GM21825 (cell line): ENCODE measurements around the gene GSTM3.
"Not testable (repeated sequence)": the region's sequence is repeated elsewhere in the genome, so short reads cannot be mapped to it uniquely, and the experiment has no call there.

ENCODE experiments used
- ATAC-seq: cut with Tn5 transposase; IDR thresholded peaks from one replicate; pipeline ENCODE4 v1.9.1; 2021; ENCODE audit warnings: mild to moderate bottlenecking, moderate library complexity; ENCODE audit not compliant: unreplicated experiment

The GSTM3 gene

DNA sequence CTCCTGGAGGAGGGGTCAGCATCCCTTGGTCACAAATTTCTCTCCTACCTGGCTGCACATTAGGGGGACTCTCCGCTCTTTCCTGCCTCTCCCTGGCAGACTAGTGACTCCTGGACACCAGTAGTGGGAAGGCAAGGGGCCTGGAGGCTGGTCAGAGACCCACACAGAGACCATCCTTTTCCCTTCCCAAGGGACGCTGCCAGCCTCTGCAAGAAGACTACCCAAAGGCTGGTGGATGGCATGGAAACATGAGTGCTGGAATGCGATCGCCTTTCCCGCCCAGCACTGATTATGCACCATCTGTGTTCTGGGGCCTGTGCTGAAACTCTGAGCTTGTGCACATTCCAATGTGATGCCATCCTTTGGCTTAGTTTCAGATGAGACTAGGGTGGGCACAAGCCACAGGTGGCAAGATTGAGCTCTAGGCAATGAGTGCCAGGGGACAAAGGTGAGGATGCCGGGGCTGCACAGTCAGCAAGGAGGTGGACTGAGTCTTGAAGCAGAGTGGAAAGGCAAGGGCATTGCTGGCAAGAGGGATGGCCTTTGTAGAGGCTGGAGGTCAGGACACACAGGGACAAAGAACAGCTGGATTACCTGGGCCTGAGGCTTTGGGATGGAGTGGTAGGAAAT is 35.5 kb upstream of the GSTM3 start:
- no peak for ATAC-seq

DNA sequence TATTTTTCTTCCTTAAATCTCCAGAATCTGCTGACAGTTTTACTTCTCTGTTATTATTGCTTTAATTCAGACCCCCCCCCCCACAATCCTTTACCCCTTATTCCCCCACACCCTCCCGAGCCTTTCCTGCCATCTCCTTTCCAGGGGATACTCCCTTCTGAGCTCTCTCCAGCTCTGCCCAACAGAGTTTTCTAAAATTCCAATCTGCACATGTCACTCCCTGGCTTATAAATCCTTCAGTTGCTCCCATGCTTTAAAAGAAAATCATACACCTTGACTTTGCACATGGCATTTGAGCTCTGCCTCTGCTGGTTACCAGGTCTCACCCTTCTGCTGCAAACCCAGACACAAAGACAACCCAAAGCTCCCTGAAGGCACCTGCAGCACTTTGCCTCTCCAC is 34.6 kb upstream of the GSTM3 start:
- ATAC-seq = no peak

DNA sequence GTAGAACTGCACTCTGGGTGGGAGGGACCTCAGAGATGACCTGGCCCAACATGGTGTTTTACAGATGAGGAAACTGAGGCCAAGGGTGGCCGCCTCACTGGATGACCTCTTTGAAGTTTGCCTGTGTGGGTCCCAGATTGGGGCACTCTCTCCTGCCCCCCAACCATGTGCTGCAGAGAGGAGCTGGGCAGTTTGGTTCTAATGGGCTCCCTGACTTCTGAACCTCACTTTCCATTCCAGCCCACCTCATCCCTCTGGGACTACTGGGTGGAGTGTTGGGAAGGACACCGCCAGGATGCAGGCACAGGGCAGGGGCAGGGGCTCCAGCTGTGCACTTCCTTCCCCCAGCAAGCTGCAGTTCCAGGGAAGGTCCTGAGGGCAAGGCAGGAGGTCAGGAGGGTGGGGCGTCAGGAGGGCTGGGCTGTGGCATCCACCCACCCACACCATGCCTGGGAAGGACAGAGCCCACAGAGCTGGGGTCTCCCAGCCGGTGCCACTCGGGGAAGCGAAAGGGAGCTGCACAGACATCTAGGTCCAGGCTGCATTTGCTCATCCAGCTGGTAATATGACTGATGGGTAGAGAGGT is 33.2 kb upstream of the GSTM3 start:
- ATAC-seq = no peak

DNA sequence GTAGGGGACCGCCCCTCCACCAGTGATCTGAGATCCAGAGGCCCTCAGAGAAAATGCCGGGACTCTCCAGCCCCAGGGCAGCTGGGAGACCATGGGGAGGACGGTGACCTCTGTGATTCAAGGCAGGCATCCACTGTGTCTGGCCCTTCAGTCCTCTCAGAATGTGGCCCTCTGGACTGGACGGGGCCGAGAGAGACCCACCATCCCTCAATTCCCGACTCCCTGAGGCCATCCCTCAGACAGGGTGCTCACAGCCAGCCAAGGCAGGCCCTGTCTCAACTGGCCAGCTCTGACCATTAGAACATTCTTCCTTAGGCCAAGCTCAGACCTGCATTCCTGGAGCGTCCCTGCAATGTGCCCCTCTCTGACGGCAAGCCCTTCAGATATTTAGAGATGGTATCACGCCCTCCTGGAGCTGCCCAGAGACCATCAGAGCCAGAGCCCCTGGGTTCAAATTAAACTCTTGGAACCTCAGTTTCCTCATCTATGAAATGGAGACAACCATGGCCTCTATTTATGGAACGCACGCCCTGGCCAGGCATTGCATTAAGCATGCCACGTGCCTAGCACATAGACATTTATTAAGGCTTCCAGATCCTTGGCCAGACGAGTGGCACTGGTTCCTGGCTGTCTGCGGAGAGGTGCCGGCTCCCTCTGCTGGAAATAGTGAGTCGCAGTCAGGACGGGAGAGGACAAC is 32.5 kb upstream of the GSTM3 start:
- ATAC-seq = peak; percentile 66

DNA sequence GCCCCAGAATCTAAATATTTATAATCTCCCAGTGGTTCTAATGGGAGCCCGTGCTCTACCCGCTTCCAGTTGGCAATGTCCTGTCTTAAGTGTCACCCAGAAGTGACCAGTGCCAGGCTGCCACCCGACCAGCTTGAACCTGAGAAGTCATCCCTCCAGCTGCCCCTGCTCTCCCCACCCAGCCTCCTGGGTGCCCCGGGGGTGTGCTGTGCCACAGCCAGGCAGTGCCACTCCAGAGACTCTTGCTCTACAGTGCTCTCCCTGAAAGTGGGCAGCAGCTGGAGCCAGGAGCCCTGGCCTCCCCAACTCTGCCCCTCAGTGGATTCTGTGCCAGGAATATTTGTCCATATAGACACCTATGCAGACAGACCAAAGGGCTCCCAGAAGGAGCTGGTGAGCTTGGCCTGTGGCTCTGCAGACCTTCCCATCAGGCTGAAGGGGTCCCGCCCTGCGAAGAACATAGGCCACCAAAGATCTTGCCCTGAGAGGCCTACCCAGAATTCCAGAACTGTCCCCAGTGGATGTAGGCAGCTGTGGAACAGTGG is 31.9 kb upstream of the GSTM3 start:
- no peak for ATAC-seq

DNA sequence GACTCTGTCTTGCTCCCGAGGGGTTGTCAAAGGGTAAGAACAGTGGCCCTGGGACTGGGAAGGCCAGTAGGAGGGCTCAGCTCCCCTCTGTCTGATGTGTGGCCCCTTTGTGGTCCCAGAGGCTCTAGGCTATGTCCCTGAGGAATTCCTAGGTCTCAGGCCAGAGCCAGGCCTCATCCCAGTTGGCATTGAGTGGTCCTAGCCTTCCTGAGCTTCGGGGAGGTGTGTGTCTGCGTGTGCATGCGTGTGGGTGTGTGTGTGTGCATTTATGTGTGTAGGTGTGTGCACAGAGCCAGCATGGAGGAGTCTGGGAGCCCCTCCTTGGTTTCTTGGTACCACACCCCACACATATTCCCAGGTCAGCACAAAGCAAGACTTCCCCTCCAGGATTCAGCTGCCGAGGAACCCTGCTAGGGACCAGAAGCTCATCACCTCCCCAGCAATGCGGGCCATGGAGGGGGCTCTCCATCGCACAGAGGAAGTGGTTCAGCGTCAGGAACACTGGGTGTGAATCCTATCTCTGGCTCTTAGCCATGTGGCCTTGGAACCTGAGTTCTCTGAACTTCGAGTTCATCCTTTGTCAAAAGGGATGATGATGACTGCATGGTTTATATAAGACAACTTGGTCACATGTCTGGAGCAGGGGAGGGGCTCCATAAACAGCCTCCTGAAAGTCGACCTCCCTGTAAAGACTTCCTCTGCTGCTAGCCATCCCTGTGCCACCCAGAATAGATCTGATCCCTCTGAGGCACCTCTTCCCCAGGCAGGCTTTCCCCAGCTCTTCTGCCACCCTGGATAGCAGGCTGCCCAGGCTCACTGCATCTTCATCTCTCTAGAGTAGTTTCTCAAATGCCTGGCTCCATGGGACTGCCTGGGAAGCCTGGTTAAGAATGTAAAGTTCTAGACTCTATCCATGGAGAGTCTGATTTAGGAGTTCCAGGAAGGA is 31.1 kb upstream of the GSTM3 start:
- no peak for ATAC-seq

DNA sequence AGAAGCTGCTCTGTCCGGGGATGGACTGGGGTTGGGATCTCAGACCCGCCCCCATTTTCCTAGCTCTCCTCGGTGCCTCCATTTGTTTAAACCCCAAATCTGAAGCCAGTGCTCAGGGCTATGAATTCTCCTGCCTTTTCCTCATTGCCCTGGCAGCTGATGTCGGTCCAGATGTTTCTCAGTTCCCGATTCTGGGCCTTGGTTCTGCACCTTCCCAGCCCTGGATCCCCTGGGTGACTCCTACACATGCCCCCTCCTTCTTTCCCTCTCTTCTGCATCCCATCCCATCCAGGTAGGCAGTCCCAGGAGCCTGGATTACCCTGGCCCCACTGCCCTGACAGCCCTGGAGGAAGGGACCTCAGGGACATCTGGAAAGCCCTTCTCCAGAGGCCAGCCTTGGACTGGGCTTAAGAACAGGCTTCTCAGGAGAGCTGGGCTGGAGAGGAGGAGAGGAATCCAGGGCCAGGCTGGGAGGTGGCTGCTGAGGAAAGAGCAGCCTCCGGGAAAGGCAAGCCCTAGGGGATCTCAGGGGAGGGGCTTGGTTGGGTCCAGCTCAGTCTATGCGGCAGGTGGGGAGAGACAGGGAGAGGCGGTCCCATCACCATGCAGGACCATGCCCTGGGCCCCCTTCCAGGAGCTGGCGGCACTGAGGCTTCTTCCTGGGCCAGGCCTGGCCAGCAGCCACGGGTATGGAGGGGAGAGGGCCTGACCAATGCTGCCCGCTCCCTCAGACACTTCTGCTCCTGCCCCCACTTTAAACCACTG is 29.7 kb upstream of the GSTM3 start:
- ATAC-seq = no peak

DNA sequence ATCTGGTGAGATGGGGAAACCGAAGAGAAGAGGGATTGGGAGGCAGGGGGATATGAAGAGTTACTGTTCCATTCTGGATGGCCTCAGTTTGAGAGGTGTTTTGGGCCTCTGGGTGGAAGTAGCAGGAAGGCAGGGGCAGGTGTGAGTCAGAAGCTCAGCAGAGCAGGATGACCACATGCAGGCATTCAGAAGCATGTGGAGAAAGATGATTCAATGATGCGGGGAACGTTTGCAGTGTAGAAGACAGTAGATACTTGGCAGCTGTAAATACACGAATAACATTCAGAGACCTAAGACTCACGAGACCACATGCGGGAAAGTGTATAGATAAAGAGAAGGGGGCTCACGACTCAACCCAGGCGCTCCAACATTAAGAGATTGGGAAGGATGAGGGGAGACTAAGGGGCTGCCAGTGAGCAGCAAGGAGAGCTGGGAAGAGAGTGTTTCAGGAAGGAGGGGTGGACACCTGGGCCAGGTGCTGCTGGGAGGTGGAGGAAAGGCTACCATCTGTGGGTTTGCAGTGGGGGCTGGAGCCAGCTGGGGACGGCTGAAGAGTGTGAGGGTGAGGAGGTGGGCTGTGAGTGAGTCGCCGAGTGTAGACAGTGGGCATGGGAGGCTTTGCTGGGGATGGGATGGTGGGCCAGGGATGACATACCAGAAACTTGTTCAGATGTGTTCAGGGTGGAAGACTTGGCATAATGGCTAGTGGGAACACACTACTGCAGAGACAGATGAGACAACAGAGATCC is 28.7 kb upstream of the GSTM3 start:
- no peak for ATAC-seq

DNA sequence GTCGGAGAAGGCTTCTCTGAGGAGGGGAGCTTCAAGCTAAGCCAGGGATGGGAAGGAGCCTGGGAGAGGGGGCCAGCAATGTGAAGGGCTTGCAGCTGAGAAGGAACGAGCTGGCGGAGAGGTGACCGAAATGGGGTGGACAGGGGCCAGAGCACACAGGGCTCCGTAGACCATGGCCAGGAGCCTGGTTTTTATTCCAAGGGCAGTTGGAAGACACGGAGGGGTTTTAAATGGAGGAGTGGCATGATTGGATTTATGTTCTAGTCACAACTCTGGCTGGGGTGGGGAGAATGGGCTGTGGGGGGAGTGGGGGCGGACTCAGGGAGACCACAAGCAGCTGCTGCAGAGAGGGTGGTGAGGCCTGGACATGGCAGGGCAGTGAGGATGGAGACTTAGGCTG is 28.0 kb upstream of the GSTM3 start:
- no peak for ATAC-seq

DNA sequence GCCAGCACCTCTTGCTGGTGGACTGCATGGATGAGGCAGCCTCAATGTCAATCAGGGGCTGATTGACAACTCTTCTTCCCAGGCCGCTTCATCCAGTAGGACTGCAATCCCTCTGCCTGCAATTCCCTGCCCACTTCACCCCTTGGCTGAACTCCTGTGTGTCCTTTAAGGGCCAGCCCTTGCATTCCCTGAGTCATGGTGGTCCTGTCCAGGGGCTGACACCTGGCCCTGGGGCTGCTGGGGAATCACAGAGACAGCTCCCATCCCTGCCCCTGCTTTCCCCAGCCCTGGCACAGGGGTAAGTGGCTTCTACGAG is 27.5 kb upstream of the GSTM3 start:
- ATAC-seq = no peak

DNA sequence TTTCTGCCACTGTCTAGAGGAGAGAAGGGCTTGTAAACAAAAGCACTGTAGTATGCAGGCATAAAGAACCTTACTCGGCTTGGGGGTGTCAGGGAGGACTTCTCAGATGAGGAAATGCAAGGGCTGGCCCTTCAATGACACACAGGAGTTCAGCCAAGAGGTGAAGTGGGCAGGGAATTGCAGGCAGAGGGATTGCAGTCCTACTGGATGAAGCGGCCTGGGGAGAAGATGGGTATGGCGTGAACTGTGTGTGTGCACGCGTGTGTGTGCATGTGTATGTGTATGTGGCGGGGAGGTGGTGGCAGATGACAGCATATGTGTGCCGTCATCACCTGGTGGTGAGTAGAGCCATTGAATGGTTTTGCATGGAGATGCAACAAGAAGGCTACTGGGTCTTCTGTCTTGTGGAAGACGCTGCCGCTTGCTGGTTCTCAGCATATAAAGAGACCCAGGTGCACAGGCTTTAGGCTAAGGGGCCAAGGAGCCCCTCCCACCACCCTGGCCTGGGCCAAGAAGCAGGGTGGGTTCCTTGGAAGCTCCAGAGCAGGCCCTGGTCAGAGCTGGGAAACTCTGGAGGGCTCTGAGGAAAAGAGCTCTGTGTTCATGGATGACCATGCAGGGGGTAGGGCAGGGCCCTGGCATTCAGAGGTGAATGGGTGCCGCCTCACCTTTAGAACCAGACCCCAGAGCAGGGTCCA is 26.9 kb upstream of the GSTM3 start:
- ATAC-seq = no peak

DNA sequence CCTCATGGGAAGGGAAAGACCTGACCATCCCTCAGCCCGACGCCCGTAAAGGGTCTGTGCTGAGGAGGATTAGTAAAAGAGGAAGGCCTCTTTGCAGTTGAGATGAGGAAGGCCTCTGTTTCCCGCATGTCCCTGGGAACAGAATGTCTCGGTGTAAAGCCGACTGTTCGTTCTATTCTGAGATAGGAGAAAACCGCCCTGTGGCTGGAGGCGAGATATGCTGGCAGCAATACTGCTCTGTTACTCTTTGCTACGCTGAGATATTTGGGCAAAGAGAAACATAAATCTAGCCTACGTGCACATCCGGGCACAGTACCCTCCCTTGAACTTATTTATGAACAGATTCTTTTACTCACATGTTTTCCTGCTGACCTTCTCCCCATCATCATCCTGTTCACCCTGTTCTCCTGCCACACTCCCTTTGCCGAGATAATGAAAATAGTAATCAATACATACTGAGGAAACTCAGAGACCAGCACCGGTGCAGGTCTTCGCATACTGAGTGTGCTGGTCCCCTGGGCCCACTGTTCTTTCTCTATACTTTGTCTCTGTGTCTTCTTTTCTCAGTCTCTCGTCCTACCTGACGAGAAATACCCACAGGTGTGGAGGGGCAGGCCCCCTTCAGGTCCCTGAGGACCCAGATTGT is 26.3 kb upstream of the GSTM3 start:
- ATAC-seq = not testable (repeated sequence)

DNA sequence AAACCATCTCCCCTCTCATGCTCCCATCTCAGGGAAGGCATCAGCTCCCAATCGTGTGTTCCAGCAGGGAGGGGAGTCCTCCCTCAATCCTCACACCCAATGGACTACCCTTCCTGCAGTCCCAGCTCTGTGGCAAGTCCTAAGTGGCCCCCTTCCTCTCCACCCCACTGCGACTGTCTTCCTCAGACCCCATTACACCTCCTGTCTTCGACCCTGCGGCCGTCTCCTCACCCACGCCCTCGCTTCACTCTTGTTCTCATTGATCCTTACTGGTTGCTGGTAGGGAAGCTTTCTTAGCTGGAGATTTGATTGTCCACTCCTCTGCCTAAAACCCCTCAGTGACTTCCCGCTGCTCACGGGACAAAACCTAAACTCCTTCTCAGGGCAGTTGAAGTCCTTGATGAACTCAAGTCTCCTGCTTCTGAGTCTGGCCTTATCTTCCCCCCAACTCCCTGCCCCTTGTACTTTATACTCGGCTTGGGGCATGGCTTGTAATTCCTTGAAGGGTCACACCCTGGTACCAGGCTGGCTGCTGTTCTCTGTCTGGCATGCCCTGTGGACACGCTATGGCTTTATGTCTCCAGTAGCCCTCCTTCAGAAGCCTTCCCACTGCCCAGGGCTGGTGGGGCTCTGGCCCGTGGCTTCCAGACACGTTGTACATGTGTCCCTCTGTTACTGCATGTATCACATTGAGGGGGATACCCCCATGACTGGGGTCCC is 25.2 kb upstream of the GSTM3 start:
- no peak for ATAC-seq

DNA sequence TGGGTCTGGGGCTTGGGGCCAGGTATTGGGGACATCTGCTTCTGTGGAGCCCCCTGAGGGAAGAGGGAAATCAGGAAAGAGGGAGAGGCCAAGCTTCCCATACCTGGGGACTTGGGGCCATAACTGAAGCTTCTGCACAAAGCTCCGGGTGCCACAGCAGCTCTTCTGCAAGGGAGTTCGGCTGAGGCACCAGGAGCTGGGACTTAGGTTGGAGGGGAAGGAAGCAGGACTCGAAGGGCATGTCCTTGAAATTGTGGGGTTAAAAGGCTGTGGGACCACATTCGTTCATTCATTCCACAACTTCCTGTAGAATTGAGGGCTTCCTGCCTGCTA is 24.6 kb upstream of the GSTM3 start:
- no peak for ATAC-seq

DNA sequence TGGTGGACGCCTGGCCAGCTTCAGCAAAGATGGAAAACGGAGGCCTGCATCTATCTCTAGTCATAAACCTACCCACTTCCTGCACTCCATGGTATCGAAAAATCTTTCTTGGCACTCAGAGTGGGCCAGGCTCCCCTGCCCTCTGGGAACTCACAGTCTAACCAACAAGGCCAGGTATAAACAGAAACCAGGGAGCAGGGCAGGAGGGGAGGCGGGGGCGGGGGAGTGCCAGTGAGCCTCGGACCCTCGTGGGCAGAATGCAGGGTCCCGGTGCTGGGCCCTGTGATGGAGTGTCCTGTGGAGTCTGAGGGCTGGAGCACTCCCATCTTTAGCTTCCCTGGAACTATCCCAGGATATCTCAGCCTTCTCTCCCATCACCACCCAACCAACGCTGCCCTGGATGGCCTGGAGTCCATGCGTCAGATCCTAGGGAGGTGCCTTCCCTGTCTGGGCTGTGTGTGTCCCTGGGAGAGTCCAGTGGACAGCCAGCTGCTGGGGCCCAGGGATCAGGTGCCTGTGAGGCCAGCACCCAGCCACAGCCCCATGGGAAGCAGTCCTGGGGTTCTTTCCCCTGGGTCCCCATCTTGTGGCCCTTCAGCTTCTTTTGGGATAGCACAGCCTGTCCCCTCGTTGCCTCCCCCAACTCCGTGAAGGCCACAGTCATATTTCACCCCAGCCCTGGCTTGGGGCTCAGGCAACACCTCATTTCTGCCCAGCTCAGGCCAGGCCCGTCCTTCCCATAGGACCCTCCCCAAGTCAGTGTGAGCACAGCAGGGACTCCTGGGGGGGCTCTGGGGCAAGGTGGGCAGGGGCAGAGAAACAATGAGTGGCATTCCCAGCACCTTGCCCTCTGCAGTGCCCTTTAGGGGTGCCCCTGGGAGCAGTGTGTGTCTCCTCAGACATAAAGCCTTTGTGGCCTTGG is 24.0 kb upstream of the GSTM3 start:
- no peak for ATAC-seq

DNA sequence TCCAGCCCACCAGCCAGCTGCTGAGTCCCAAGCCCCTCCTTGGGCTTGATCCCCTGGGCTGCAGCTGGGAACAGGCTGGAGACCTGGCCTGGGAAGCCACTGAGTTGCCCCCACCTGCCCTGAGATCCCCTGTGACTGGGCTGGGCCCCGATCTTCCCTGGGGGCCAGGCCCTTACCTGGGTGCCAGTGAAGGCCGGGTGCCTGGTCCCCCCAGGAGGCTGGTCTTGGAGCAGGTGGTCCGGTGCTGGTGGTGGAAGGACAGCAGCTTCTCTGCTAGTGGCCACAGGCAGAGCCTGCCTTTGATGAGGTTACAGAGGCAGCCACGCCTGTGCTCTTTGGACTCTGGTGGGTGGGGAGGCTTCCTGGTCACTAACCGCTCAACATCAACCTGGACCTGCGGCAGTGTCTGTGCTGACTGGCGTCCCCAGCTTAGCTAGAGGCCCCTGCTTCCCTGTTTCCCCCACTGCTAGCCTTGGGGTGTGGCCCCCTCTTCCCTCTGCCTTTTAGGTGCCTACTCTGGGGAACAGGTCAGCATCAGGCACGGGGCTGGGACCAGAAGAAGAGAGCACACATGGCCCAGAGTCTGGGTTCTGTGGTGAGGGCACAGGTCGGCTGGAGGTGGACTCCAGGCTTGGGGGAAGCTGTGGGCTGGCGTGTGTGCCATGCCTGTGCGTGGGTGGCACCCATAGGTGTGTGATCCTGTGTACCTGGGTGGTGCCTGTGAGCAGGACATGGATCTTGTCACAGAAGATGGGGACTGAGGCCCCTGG is 23.0 kb upstream of the GSTM3 start, which contains the start of gene EPS8L3:
Gene EPS8L3 (minus strand): TSS at position 278 of the 770 bp plus-strand sequence. CDS start 2,174 bp downstream, outside the sequence.
- no peak for ATAC-seq
